Suppressor macrophage treated with lipopolysaccharide for 1 hour (primary cell): ENCODE data around the gene DDTL.
"Not testable (repeated sequence)": the region's sequence is repeated elsewhere in the genome, so short reads cannot be mapped to it uniquely, and the experiment has no call there.

ENCODE experiments used
- DNase-seq, 3 donors: peaks; one replicate each; pipeline ENCODE4 v3.0.0-alpha.2; 2020 to 2022

The DDTL gene

DNA sequence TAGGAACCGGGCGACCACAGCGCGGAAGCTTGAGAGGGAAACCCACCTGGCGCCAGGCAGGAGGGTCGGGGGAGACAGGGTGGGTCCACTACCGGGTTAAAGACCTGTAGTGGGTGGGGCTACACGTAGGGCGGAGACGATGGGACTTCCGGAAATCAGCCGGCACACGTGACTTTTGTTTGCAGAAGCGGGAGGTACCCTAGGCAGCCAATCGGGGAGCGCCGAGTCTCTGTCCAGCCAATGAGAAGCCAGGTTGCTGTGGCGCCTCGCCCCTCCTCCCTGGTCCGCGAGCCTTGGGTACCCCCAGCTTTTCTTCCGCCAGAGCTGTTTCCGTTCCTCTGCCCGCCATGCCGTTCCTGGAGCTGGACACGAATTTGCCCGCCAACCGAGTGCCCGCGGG lies at the start of gene DDTL:
Gene DDTL, plus strand, starts transcription at position 321 of the 400 bp plus-strand sequence. Its CDS starts 27 bp downstream, at position 348.
- DNase-seq: not testable (repeated sequence)

DNA sequence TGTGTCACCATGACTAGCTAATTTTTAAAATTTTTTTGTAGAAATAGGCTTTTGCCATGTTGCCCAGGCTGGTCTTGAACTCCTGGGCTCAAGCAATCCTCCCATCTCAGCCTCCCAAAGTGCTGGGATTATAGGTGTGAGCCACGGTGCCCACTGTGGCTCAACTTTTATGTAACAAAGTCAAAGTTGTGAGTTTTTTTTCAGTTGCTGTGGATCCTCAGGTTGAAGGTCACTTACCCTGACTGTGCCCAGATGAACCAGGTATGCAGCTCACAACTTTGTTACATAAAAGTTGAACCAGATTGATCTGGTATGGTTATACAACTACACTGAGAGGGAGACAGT lies 46.4 kb upstream of the DDTL start:
- not testable (repeated sequence) for DNase-seq

DNA sequence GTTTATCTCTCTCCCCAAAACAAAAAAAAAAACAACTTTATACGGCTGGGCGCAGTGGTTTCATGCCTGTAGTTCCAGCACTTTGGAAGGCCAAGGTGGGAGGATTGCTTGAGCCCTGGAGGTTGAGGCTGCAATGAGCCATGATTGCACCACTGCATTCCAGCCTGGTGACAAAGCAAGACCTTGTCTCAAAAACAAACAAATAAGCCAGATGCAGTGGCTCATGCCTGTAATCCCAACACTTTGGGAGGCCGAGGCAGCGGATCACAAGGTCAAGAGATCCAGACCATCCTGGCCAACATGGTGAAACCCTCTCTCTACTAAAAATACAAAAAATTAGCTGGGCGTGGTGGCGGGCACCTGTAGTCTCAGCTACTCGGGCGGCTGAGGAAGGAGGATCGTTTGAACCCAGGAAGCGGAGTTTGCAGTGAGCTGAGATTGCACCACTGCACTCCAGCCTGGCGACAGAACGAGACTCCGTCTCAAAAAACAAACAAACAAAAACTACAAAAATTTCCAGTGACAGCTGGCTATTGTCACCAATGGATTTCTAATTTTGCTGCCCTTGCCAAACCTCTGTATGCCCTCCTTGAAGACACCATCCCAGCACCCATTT lies 45.0 kb upstream of the DDTL start:
- DNase-seq: not testable (repeated sequence)

DNA sequence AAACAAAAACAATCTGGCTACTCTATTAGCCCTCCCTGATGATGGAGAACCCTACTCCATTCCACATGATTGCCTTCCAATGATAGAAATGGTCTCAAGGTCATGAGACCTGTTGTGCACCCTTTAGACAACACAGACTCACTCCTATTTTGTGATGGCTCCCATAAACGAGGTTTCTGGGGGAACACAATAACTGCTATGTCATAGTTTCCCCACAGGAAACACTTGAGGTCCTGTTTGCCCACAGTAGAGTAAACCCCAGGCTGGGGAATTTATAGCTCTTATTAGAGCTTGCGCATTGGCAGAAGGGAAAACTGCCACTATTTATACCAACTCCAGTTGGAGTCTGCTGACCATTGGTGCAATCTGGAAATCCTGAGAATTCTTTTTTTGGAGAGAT lies 43.8 kb upstream of the DDTL start:
- no peak for DNase-seq

DNA sequence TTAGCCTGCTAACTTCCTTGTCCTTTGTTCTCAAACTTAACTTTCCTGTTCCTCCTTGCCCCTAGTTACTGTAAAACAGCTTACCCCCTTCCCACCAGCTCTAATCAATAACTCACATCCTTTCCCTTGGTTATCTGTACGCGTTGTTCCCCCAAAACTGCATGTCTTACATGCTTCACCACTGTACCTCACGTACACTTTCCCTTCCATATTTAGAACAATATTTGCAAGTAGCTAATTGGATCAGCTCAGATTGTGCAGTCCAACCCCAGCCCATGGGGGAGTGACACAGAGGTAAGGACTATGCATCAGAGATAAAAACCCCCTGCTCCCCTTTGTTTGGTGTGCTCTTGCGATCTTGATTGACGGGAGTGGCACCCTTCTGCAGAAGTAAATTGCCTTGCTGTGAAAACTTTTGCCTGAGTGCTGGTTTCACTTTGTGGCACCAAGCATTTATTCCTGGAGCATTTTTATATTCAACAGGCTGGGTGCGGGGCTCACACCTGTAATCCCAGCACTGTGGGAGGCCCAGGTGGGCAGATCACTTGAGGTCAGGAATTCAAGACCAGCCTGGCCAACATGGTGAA lies 41.6 kb upstream of the DDTL start:
- DNase-seq: no peak

DNA sequence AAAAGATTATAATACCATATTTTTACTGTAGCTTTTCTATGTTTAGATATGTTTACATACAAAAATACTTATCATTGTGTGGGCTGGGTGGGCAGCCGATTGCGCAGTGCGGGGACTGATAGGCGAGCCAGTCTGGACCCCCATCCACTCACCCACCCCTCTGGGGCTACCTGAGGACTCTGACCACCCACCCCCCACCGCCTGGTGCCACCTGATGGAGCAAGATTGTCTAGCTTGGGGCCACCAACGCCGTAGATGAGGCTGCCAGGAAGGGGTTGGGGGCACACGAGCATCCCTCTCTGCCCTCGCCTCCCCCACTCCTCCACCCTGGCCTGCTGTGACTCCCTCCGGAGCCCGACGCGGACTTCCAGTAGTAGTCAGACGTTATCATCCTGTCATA lies 40.1 kb upstream of the DDTL start:
- no peak for DNase-seq

DNA sequence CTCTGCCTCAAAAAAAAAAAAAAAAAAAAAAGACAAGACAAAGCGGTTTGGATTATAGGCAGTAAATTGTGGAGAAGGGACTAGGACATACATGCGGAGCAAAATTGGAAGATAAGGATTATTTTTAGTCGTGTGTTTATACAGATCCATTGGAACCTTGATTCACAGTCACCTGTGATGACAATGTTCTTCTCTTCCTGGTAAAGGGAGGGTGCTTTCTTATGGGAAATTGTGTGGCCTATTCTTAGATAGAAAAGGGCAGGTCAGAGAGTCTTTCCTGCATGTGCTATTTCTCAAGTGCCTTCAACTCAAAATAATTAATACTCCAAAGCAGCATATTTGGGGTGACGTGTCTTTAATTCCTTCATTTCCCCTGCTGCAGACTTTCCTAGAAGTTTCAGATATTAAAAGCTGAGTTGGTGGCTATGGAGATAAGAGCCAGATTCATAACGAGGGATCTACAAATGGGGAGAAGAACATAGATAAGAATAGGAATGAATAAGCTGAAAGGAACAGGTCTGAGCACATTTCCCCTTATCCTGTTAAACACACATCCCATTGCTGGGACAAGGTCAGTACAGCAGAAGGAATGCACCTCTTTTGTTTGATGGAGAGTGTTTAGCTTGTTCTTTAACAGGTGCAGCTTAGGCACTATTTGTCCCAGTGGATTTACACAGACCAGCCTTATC lies 28.2 kb upstream of the DDTL start:
- no peak for DNase-seq

DNA sequence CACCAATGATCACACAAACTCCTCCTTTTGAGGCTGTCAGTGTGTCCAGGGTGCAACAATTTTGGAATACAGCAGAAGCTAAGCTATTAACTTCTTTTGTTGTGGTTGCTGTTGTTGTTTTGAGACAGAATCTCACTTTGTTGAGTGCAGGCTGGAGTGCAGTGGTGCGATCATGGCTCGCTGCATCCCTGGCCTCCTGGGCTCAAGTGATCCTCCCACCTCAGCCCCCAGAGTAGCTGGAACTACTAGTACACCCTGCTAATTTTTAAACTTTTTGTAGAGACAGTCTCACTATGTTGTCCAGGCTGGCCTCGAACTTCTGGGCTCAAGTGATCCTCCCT lies 27.7 kb upstream of the DDTL start:
- no peak for DNase-seq

DNA sequence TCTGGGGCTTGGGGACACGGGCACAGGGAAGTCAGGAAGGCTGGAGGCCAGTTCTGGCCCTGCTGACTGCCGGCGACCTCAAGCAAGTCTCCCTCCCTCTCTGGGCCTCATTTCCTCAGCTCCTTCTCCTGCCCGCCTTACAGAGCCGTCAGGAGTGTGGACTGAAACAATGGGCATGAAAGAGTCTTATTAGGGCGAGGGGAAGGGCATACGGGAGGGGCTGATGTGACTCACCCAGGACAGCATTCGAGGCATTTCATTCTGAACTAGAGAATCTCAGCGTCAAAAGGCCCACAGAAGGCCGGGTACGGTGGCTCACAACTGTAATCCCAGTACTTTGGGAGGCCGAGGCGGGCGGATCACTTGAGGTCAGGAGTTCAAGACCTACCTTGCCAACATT lies 26.5 kb upstream of the DDTL start:
- DNase-seq: not testable (repeated sequence)

DNA sequence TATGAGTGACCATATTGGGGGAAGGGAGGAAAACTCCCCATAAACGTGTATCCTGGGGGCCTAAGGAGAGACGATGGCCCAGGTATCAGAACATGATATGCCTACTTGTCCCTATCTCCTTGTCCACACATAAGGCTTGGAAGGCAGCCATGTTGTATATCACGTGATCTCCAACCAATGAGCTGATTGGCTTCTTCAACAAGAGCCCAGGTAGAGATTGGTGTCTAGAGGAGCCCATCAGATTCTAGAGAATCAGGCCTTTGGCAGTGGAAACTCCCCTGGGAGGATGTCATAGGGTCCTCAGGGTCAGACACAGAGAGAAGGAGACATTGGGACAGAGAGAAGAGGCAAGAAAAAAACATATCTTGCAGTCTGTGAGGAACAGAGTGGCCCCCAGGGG lies 19.3 kb upstream of the DDTL start:
- DNase-seq: not testable (repeated sequence)

DNA sequence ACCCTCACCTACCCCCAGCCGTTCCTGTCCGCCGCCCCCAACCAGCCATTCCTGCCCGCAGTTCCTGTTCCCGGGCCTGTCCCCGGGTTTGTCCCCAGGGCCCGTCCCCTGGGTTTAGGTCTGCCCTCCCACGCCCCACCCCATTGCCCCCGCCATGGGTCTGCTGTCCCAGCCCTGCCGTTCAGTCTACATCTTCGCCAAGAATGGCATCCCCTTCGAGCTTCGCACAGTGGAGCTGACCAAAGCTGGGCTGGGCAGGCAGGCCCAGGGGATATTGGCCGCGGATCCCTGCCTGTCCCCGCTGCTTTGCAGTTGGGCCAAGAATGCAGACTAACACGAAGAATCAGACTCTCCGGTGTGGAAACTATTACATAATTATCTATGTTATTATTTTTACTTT lies 16.9 kb upstream of the DDTL start:
- DNase-seq: not testable (repeated sequence)

DNA sequence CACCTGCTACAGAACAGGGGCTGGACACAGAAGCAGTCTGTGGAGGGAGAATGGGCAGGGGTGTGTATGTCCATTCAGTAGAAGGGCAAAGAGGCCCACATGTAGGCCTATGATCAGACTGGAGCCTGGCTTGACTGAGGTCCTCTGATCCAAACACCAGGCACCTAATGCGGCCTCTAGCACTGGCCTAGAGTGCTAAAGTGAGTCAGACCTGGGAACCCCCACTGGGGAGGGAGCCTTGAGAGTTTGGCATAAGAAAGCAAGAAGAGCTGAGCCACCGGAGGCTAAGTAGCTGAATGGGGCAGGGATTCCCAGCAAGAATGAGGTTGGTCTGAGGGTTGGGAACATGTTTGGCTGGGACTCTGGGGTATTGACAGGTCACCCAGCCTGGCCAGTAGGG lies 15.3 kb upstream of the DDTL start:
- peak; percentile 51 to 66 (median 59) for DNase-seq

DNA sequence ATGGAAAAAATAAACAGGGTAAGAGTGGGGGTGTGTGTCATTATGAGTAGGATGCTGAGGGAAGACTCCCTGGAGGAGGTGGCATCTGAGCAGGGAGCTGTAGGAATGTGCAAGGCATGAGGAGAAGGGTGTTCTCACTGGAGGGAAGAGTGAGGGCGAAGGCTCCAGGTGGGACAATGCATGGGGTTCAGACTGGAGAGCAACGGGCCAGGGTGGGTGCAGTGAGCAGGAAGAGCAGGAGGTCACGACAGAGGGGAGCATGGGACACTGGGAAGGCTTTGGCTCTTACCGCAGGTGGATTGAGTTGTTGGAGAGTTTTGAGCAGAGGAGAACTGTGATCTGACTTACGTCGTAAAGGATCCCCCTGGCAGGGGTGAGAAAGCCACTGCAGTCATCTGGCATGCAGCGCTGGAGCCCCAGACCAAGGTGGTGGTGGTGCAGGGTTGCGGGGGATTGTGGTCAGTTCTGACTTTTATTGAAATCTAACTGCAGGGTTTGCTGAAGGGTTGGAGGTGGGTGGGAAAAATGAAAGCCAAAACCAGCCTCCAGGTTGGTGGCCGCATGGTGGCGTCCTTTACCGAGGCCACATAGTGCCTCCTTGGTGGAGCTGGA lies 13.8 kb upstream of the DDTL start:
- not testable (repeated sequence) for DNase-seq

DNA sequence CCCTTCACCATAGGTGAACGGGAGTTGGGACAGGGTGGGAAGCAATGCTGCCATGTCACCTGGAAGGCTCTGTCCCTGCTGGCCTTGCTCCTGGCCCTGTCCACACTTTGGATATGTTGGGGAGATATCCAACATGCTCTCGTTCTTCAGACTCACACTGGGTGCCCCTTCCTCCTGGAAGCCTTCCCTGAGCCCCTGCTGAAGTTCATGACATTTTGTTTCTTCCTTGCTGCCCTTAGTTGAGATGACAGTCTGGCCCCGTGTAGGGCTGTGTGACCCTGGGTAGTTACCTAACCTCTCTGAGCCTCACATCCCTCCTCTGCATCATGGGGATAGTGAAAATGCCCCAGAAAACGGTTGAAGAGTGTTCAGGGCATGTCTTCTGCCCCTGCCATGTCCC lies 13.2 kb upstream of the DDTL start:
- not testable (repeated sequence) for DNase-seq

DNA sequence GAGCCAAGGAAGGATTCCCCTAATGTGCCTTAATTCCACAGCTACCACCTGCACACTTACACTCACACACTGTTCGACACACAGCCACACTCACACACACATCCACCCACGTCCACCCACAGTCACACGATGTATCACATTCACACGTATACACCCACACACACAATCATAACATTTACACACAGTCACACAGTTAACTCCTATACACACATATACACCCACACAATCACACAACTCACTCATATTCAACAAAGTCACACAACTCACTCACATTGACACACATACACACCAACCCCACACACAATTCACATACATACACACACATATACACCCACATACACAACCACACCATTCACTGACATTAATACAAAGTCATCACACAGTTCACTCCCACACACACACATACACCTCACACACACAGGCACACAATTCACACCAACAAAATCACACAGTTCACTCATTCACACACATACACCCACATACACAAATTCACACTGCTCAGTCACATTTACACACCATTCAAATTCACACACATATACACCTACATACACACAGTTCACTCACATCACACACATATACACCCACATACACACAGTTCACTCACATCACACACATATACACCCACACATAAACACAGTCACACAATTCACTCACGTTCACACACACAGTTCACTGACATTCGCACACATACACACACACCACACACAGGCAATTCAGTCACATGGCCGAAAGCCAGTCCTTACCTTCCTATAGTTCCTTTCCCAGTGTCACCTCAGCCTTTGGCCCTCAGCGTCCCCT lies 12.3 kb upstream of the DDTL start:
- DNase-seq: not testable (repeated sequence)

DNA sequence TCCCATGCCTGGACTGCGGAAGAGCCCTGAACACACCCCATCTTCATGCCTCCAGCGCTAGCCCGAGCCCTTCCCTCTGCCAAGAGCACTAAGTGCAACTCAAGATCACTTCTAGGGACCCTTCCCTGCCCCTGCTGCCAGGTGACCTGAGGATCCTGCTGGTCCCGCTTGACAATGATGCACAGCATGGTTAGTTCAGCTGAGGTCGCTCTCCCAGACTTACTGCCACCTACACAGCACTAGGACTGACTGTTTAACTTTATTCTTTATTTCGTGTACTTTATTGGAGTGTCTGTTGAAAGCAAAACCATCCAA lies 11.7 kb upstream of the DDTL start:
- DNase-seq: not testable (repeated sequence)

DNA sequence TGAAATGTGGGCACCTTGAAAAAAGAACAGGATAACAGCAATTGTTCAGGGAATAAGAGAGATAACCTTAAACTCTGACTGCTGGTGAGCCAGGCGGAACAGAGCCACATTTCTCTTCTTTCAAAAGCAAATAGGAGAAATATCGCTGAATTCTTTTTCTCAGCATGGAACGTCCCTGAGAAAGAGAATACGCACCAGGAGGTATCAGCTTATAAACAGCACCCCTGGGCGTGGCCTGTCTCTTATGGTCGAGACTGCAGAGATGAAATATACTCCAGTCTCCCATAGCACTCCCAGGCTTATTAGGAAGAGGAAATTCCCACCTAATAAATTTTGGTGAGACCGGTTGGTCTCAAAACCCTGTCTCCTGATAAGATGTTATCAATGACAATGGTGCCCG lies 10.8 kb upstream of the DDTL start:
- not testable (repeated sequence) for DNase-seq

DNA sequence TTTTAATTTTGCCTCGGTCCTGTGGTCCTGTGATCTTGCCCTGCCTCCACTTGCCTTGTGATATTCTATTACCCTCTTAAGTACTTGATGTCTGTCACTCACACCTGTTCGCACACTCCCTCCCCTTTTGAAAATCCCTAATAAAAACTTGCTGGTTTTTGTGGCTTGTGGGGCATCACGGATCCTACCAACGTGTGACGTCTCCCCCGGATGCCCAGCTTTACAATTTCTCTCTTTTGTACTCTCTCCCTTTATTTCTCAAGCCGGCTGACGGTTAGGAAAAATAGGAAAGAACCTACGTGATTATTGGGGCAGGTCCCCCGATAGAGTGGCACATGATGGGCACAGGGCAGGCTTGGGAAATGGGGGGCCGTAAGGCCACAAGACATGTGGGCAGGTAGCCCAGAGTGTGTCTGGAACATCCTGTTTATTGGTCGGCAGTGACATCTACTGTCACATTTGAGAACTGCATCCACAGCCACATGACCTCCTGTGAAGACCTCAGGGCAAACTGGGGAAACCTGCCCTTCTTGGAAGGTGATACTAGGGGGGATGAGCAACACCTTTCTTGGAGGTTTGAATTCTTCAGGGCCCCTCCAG lies 10.3 kb upstream of the DDTL start:
- DNase-seq: peak; percentile 78 to 90 (median 81)

DNA sequence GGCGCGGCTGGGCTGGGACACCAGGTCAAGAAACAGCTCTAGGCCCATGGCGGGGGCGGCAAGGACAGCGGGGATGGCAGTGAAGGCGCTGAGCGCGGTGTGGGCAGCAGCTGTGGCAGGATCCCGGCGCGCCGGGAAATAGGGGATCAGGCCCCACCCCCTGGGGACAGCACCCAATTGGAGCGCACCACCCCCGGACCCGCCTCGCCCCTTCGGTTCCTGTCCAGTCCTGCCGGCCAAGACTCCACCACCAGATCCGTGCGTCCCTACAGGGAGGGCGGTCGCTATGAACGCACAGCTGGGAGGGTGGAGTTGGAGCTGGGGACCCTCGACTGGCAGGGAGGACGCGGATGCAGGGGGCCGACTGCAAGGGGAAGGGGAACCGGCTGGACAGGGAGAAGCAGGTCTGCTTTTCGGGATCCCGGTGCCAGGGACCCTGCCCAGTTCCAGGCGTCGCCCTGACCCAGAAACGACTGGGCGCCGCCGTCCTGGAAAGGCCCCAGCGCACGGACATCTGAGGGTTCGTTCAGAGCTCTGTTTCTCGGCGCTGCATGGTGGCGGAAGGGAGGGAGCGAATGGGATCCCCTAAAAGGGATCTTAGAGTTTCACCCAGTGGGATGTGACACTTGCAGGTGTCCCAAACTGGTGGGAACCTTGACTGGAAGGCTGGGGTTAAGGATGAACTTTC lies 5.5 kb upstream of the DDTL start, which contains the start of gene GSTT2B:
Gene GSTT2B, minus strand, starts transcription at position 112 of the 688 bp plus-strand sequence. Its CDS starts 64 bp downstream, at position 48.
- not testable (repeated sequence) for DNase-seq

DNA sequence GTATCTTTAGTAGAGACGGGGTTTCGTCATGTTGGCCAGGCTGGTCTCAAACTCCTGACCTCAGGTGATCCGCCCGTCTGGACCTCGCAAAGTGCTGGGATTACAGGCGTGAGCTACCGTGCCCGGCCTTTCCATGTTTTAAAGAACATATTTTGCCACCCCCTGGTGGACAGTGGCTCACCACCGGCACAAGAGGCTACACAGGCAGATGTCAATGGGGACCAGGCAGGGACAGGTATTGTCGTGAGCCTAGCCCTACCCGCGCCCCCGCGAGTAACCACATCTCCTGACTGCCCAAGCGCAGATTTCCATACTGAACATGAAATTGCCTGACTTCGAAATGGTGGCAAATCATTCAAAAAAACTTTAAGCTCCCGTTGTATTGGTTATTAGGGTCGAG lies 594 bp upstream of the DDTL start:
- not testable (repeated sequence) for DNase-seq

DNA sequence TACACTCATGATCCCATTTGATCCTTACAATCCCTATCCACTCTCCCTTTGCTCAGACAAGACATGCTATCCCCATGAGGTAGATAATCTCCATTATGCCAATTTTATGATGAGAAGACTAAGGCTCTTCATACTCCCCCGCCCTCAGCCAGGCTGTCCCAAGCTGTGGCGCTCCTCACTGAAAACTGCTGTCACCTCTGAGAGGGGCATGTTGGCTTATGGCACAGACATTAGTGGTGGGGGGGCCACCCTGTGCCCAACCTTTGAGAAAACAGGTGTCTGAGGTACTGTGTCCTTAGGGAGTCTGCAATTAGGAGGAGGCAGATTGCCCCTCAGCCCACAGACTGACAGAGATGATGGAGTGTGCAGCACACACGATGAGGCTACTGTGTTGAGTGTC lies 2.4 kb downstream of the DDTL start:
- DNase-seq: no peak

DNA sequence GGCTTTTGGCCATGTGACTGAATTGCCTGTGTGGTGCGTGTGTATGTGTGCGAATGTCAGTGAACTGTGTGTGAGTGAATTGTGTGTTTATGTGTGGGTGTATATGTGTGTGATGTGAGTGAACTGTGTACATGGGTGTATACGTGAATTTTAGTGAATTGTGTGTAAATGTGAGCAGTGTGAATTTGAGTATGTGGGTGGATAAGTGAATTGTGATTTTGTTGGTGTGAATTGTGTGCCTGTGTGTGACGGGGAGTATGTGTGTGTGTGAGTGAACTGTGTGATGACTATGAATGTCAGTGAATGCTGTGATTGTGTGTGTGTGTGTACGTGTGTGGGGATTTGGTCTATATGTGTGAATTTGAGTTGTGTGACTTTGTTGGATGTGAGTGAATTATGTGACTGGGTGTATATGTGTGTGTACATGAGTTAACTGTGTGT lies 3.5 kb downstream of the DDTL start:
- DNase-seq: no peak
